ENCODE data around the gene PXT1.

PXT1 gene

GRCh38 chr6:36346486-36347273 lies 96.0 kb downstream of the PXT1 start:
- no peak for DNase-seq (ENCODE audit: low read depth in 2 of 2)

GRCh38 chr6:36345681-36346466 lies 96.8 kb downstream of the PXT1 start:
- DNase-seq (ENCODE audit: low read depth in 2 of 2): no peak

- DNase-seq (ENCODE audit: low read depth in 2 of 2): no peak
Measured at GRCh38 chr6:36343109-36343680, 99.5 kb downstream of the PXT1 start.

- DNase-seq (ENCODE audit: low read depth in 2 of 2): peak; percentile 55 to 70
Measured at GRCh38 chr6:36340618-36341454, 101.8 kb downstream of the PXT1 start.
